Measurements from ENCODE around the gene PRAMEF20. TPM values are rescaled to one million over a fixed set of nuclear protein-coding genes. Genes with fewer than 3 reads are reported as not detected.
"Not testable (repeated sequence)": the region's sequence is repeated elsewhere in the genome, so short reads cannot be mapped to it uniquely, and the experiment has no call there.

PRAMEF20 gene
- total RNA-seq (not detected), polyA plus RNA-seq (not detected), total RNA-seq (not detected)

DNA sequence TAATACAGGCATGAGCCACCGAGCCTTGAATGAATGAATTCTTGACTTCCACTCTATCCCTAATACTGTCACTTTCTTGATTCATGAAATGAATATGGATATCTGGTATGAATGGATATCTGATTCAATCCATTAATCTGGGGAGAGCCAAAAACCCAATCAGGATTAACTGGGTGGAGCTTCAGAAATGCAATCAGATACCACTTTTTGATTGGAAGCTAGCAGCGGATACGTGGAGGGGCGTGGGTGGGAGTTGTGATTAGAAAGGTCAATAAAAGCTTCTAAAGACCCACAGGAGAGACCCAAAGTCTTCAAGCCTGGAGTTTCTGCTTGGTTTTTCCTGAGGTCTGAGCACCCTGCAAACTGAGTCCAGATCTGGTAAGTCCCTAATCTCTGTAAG lies at the start of gene PRAMEF20:
TSS of gene PRAMEF20 (plus strand) at position 301 of the 400 bp plus-strand sequence. CDS start 5,905 bp downstream, outside the sequence.
- CTCF ChIA-PET; H3K9me3 ChIP-seq (ENCODE audit: control insufficient read depth in 2 of 3, low read length in 3 of 3); H3K4me3 ChIP-seq (ENCODE audit: low read length); H3K36me3 ChIP-seq (ENCODE audit: control insufficient read depth in 2 of 3, insufficient read depth in 3 of 3, low read length in 3 of 3); H3K4me3 Mint-ChIP-seq; POLR2A ChIA-PET; H3K27me3 ChIP-seq (ENCODE audit: control insufficient read depth in 2 of 2, insufficient read depth in 2 of 2, low read length in 2 of 2); ATAC-seq; intact Hi-C loops (cut with micrococcal nuclease); DNase-seq; H3K36me3 Mint-ChIP-seq; H3K27ac ChIP-seq (ENCODE audit: low read depth, low read length); H3K4me1 ChIP-seq (ENCODE audit: control insufficient read depth in 2 of 2, insufficient read depth in 2 of 2, low read length in 2 of 2); H3K4me1 Mint-ChIP-seq; H3K27ac Mint-ChIP-seq: not testable (repeated sequence)
- H3K27me3 Mint-ChIP-seq, result peaks cover 0 to 18% (median 0%) of the 10 kb centered on the region in 5 donors
- H3K9me3 Mint-ChIP-seq, result peaks cover 0 to 12% (median 4%) of the 10 kb centered on the region in 11 donors

- intact Hi-C loops (cut with micrococcal nuclease); H3K9me3 ChIP-seq (ENCODE audit: control insufficient read depth in 2 of 3, low read length in 3 of 3); ATAC-seq; H3K27me3 ChIP-seq (ENCODE audit: control insufficient read depth in 2 of 2, insufficient read depth in 2 of 2, low read length in 2 of 2); H3K27ac ChIP-seq (ENCODE audit: low read depth, low read length); H3K4me3 Mint-ChIP-seq; H3K36me3 ChIP-seq (ENCODE audit: control insufficient read depth in 2 of 3, insufficient read depth in 3 of 3, low read length in 3 of 3); H3K36me3 Mint-ChIP-seq; H3K9me3 Mint-ChIP-seq; H3K4me1 Mint-ChIP-seq; H3K4me3 ChIP-seq (ENCODE audit: low read length); H3K27ac Mint-ChIP-seq; CTCF ChIA-PET; DNase-seq; H3K27me3 Mint-ChIP-seq; H3K4me1 ChIP-seq (ENCODE audit: control insufficient read depth in 2 of 2, insufficient read depth in 2 of 2, low read length in 2 of 2); POLR2A ChIA-PET: not testable (repeated sequence)
Measured at GRCh38 chr1:13362364-13362763, 47.9 kb upstream of the PRAMEF20 start.

GRCh38 chr1:13364928-13365327 lies 45.3 kb upstream of the PRAMEF20 start:
- DNase-seq; H3K4me3 Mint-ChIP-seq; POLR2A ChIA-PET; H3K4me1 ChIP-seq (ENCODE audit: control insufficient read depth in 2 of 2, insufficient read depth in 2 of 2, low read length in 2 of 2); H3K36me3 ChIP-seq (ENCODE audit: control insufficient read depth in 2 of 3, insufficient read depth in 3 of 3, low read length in 3 of 3); H3K27me3 ChIP-seq (ENCODE audit: control insufficient read depth in 2 of 2, insufficient read depth in 2 of 2, low read length in 2 of 2); intact Hi-C loops (cut with micrococcal nuclease); H3K9me3 Mint-ChIP-seq; H3K27ac Mint-ChIP-seq; H3K27ac ChIP-seq (ENCODE audit: low read depth, low read length); ATAC-seq; H3K4me1 Mint-ChIP-seq; CTCF ChIA-PET; H3K4me3 ChIP-seq (ENCODE audit: low read length); H3K9me3 ChIP-seq (ENCODE audit: control insufficient read depth in 2 of 3, low read length in 3 of 3); H3K27me3 Mint-ChIP-seq; H3K36me3 Mint-ChIP-seq: not testable (repeated sequence)

DNA sequence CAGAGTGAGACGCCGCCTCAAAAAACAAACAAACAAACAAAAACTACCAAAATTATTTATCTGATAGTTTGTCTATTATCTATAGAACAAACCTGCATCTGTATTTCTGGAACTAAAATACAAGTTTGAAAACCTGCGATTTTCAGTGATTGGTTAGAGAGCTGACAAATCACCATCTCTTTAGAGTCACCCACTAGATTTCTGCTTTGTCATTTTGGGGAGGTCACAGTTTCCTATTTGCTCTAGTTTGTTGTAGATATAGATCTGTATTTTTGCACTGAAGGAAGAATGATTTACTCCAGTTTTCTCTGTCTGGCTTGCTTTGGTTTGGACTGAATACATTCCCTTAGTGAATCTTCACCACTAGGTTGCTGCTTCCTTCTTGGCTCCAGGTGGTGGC lies 43.7 kb upstream of the PRAMEF20 start:
- H3K36me3 Mint-ChIP-seq; H3K4me3 ChIP-seq (ENCODE audit: low read length); POLR2A ChIA-PET; H3K4me3 Mint-ChIP-seq; H3K27ac ChIP-seq (ENCODE audit: low read depth, low read length); H3K36me3 ChIP-seq (ENCODE audit: control insufficient read depth in 2 of 3, insufficient read depth in 3 of 3, low read length in 3 of 3); H3K27ac Mint-ChIP-seq; intact Hi-C loops (cut with micrococcal nuclease); H3K4me1 ChIP-seq (ENCODE audit: control insufficient read depth in 2 of 2, insufficient read depth in 2 of 2, low read length in 2 of 2); H3K4me1 Mint-ChIP-seq; CTCF ChIA-PET; H3K9me3 ChIP-seq (ENCODE audit: control insufficient read depth in 2 of 3, low read length in 3 of 3); H3K27me3 ChIP-seq (ENCODE audit: control insufficient read depth in 2 of 2, insufficient read depth in 2 of 2, low read length in 2 of 2); DNase-seq; ATAC-seq; H3K9me3 Mint-ChIP-seq: not testable (repeated sequence)
- H3K27me3 Mint-ChIP-seq, result peaks cover 0 to 14% (median 4%) of the 10 kb centered on the region in 5 donors

- intact Hi-C loops (cut with micrococcal nuclease); H3K27me3 ChIP-seq (ENCODE audit: control insufficient read depth in 2 of 2, insufficient read depth in 2 of 2, low read length in 2 of 2); H3K9me3 ChIP-seq (ENCODE audit: control insufficient read depth in 2 of 3, low read length in 3 of 3); H3K4me3 Mint-ChIP-seq; CTCF ChIA-PET; H3K9me3 Mint-ChIP-seq; H3K27ac ChIP-seq (ENCODE audit: low read depth, low read length); DNase-seq; H3K36me3 ChIP-seq (ENCODE audit: control insufficient read depth in 2 of 3, insufficient read depth in 3 of 3, low read length in 3 of 3); H3K4me3 ChIP-seq (ENCODE audit: low read length); H3K4me1 Mint-ChIP-seq; POLR2A ChIA-PET; ATAC-seq; H3K36me3 Mint-ChIP-seq; H3K27ac Mint-ChIP-seq; H3K4me1 ChIP-seq (ENCODE audit: control insufficient read depth in 2 of 2, insufficient read depth in 2 of 2, low read length in 2 of 2): not testable (repeated sequence)
- peaks cover 0 to 14% (median 4%) of the 10 kb centered on the region in 5 donors for H3K27me3 Mint-ChIP-seq
Measured at GRCh38 chr1:13368544-13368943, 41.7 kb upstream of the PRAMEF20 start.

GRCh38 chr1:13378983-13379382 lies 31.3 kb upstream of the PRAMEF20 start:
- H3K27me3 ChIP-seq (ENCODE audit: control insufficient read depth in 2 of 2, insufficient read depth in 2 of 2, low read length in 2 of 2); H3K4me1 Mint-ChIP-seq; H3K9me3 ChIP-seq (ENCODE audit: control insufficient read depth in 2 of 3, low read length in 3 of 3); H3K4me1 ChIP-seq (ENCODE audit: control insufficient read depth in 2 of 2, insufficient read depth in 2 of 2, low read length in 2 of 2); ATAC-seq; CTCF ChIA-PET; POLR2A ChIA-PET; H3K9me3 Mint-ChIP-seq; DNase-seq; H3K36me3 ChIP-seq (ENCODE audit: control insufficient read depth in 2 of 3, insufficient read depth in 3 of 3, low read length in 3 of 3); intact Hi-C loops (cut with micrococcal nuclease); H3K27ac Mint-ChIP-seq; H3K27ac ChIP-seq (ENCODE audit: low read depth, low read length); H3K4me3 Mint-ChIP-seq; H3K27me3 Mint-ChIP-seq; H3K36me3 Mint-ChIP-seq; H3K4me3 ChIP-seq (ENCODE audit: low read length): not testable (repeated sequence)

- H3K27me3 ChIP-seq (ENCODE audit: control insufficient read depth in 2 of 2, insufficient read depth in 2 of 2, low read length in 2 of 2); H3K4me3 Mint-ChIP-seq; H3K4me3 ChIP-seq (ENCODE audit: low read length); H3K27ac Mint-ChIP-seq; H3K4me1 Mint-ChIP-seq; H3K27ac ChIP-seq (ENCODE audit: low read depth, low read length); CTCF ChIA-PET; H3K9me3 ChIP-seq (ENCODE audit: control insufficient read depth in 2 of 3, low read length in 3 of 3); intact Hi-C loops (cut with micrococcal nuclease); H3K4me1 ChIP-seq (ENCODE audit: control insufficient read depth in 2 of 2, insufficient read depth in 2 of 2, low read length in 2 of 2); H3K36me3 Mint-ChIP-seq; H3K27me3 Mint-ChIP-seq; DNase-seq; ATAC-seq; H3K36me3 ChIP-seq (ENCODE audit: control insufficient read depth in 2 of 3, insufficient read depth in 3 of 3, low read length in 3 of 3); H3K9me3 Mint-ChIP-seq: not testable (repeated sequence)
- POLR2A ChIA-PET, result interaction anchor here (0.6 kb wide), 1 partner anchor 1915 kb away, joined by 8 read pairs; no protein-coding TSS in a partner anchor
Measured at GRCh38 chr1:13380380-13380779, 29.9 kb upstream of the PRAMEF20 start.
